Fibroblast of lung (primary cell): Measurements from ENCODE around the gene UBE2K. TPM values are rescaled to one million over a fixed set of nuclear protein-coding genes. Genes with fewer than 3 reads are reported as not detected.

Experiments
- DNase-seq, 2 donors: peaks; one replicate each; pipeline versions ENCODE4 v3.0.0 to v3.0.0-alpha.2; 2010; ENCODE audit warnings: low read depth in 2 of 2
- H2AFZ ChIP-seq: 2 replicates; pipeline ENCODE4 v1.5.1; 2012; ENCODE audit warnings: low read length, control low read depth, inconsistent platforms
- H3K27ac ChIP-seq: 2 replicates; pipeline ENCODE4 v1.5.1; 2011; ENCODE audit warnings: low read length, control low read depth; ENCODE audit not compliant: insufficient read depth
- H3K27me3 ChIP-seq: 2 replicates; pipeline ENCODE4 v1.5.1; 2011; ENCODE audit warnings: mild to moderate bottlenecking, low read length; ENCODE audit not compliant: control insufficient read depth, insufficient read depth
- H3K36me3 ChIP-seq: 2 replicates; pipeline ENCODE4 v1.5.1; 2011; ENCODE audit warnings: low read length; ENCODE audit not compliant: control insufficient read depth, insufficient read depth
- H3K4me1 ChIP-seq: 2 replicates; pipeline ENCODE4 v1.5.1; 2011; ENCODE audit warnings: low read length; ENCODE audit not compliant: control insufficient read depth, insufficient read depth; ENCODE audit errors: extremely low read depth
- H3K4me2 ChIP-seq: 2 replicates; pipeline ENCODE4 v1.5.1; 2011; ENCODE audit warnings: low read length, control low read depth; ENCODE audit not compliant: insufficient read depth; ENCODE audit errors: extremely low read depth
- H3K4me3 ChIP-seq, 4 experiments: fragments of 200-600 bp in 1 of 4; sonication (generic) in 1 of 4; replicated peaks in 1 of 4; 2 replicates each; pipeline ENCODE4 v1.5.1; 2011 to 2016; ENCODE audit warnings: low read length in 4 of 4, low read depth in 3 of 4, mild to moderate bottlenecking in 3 of 4, control low read depth in 2 of 4, inconsistent platforms in 1 of 4, mixed read lengths in 1 of 4; ENCODE audit not compliant: insufficient read depth in 1 of 4; ENCODE audit errors: control extremely low read depth in 1 of 4
- H3K79me2 ChIP-seq: 2 replicates; pipeline ENCODE4 v1.5.1; 2012; ENCODE audit warnings: mild to moderate bottlenecking, low read length, inconsistent platforms; ENCODE audit not compliant: control insufficient read depth, insufficient read depth
- H3K9ac ChIP-seq: 2 replicates; pipeline ENCODE4 v1.5.1; 2011; ENCODE audit warnings: mild to moderate bottlenecking, low read length, control low read depth; ENCODE audit not compliant: insufficient read depth
- H3K9me3 ChIP-seq: 2 replicates; pipeline ENCODE4 v1.5.1; 2012; ENCODE audit warnings: low read depth, low read length; ENCODE audit not compliant: control insufficient read depth, insufficient read depth
- H4K20me1 ChIP-seq: 2 replicates; pipeline ENCODE4 v1.5.1; 2011; ENCODE audit warnings: low read length; ENCODE audit not compliant: control insufficient read depth, insufficient read depth; ENCODE audit errors: extremely low read depth
- CTCF ChIP-seq, 2 donors: IDR thresholded peaks in 1 of 2; conservative IDR thresholded peaks in 1 of 2; 1 replicate in 1 of 2; 2 replicates in 1 of 2; pipeline ENCODE4 v1.5.1; 2011 to 2012; ENCODE audit warnings: low read length in 2 of 2, control low read depth in 1 of 2, inconsistent platforms in 1 of 2, low read depth in 1 of 2, mild to moderate bottlenecking in 1 of 2
- EZH2 ChIP-seq: IDR thresholded peaks from 2 replicates; pipeline ENCODE4 v1.5.1; 2012; ENCODE audit warnings: low read length, control low read depth, mild to moderate bottlenecking; ENCODE audit errors: missing control alignments
- polyA plus RNA-seq, 2 donors: library from polyadenylated mRNA; depleted of rRNA in 1 of 2; stranded (reverse) in 1 of 2; unstranded in 1 of 2; fragments of >200 nt; gene quantifications; 2 replicates each; pipeline ENCODE4 v1.2.1, GENCODE V29; 2011 to 2012; ENCODE audit warnings: missing spikeins in 1 of 2
- total RNA-seq: library from RNA; depleted of rRNA; stranded (reverse); fragments of >200 nt; gene quantifications from 2 replicates; pipeline ENCODE4 v1.2.1, GENCODE V29; 2014

UBE2K gene
- total and polyA plus RNA-seq, 2 donors (not counting 1 experiment from before 2014, with no cell fraction given): 15.0 to 122 TPM

GRCh38 chr4:39682138-39682537 lies 15.8 kb upstream of the UBE2K start:
- H3K4me1 ChIP-seq: no peaks in the 10 kb centered on the region
- no peaks in the 10 kb centered on the region for H3K36me3 ChIP-seq
- H3K4me3 ChIP-seq: no peak overlapping the region
- no peaks in the 10 kb centered on the region for H3K79me2 ChIP-seq
- TF ChIP-seq CTCF (conservative IDR thresholded peaks at IDR 0.05 in 1 of 2, IDR thresholded peaks at IDR 0.05 in 1 of 2; ENCODE audit: low read depth in 1 of 2, low read length in 2 of 2) (no peak), EZH2 (no peak)
- no peak overlapping the region for H2AFZ ChIP-seq
- no peaks in the 10 kb centered on the region for H3K27me3 ChIP-seq
- no peak overlapping the region for H3K27ac ChIP-seq
- no peaks in the 10 kb centered on the region for H3K9me3 ChIP-seq
- H3K9ac ChIP-seq: no peak overlapping the region
- H3K4me2 ChIP-seq: no peak overlapping the region
- no peaks in the 10 kb centered on the region for H4K20me1 ChIP-seq
- no peak for DNase-seq

- no peak overlapping the region for H3K9ac ChIP-seq
- DNase-seq: no peak
- H3K4me2 ChIP-seq: no peak overlapping the region
- no peaks in the 10 kb centered on the region for H3K9me3 ChIP-seq
- no peaks in the 10 kb centered on the region for H4K20me1 ChIP-seq
- TF ChIP-seq CTCF (conservative IDR thresholded peaks at IDR 0.05 in 1 of 2, IDR thresholded peaks at IDR 0.05 in 1 of 2; ENCODE audit: low read depth in 1 of 2, low read length in 2 of 2) (no peak), EZH2 (no peak)
- H3K27me3 ChIP-seq: no peaks in the 10 kb centered on the region
- no peak overlapping the region for H3K4me3 ChIP-seq
- H3K4me1 ChIP-seq: no peaks in the 10 kb centered on the region
- no peak overlapping the region for H3K27ac ChIP-seq
- no peaks in the 10 kb centered on the region for H3K36me3 ChIP-seq
- H3K79me2 ChIP-seq: no peaks in the 10 kb centered on the region
- no peak overlapping the region for H2AFZ ChIP-seq
These were observed 11.9 kb upstream of the UBE2K start for GRCh38 chr4:39685990-39686389.

GRCh38 chr4:39687014-39687413 lies 10.9 kb upstream of the UBE2K start:
- no peak overlapping the region for H3K4me3 ChIP-seq
- H4K20me1 ChIP-seq: no peaks in the 10 kb centered on the region
- no peaks in the 10 kb centered on the region for H3K9me3 ChIP-seq
- no peak for TF ChIP-seq EZH2
- TF ChIP-seq CTCF (conservative IDR thresholded peaks at IDR 0.05 in 1 of 2, IDR thresholded peaks at IDR 0.05 in 1 of 2; ENCODE audit: low read depth in 1 of 2, low read length in 2 of 2): no peak
- H3K4me2 ChIP-seq: no peak overlapping the region
- H3K27me3 ChIP-seq: no peaks in the 10 kb centered on the region
- no peaks in the 10 kb centered on the region for H3K36me3 ChIP-seq
- no peak overlapping the region for H3K9ac ChIP-seq
- DNase-seq: no peak
- no peaks in the 10 kb centered on the region for H3K4me1 ChIP-seq
- no peaks in the 10 kb centered on the region for H3K79me2 ChIP-seq
- H2AFZ ChIP-seq: no peak overlapping the region
- H3K27ac ChIP-seq: no peak overlapping the region
